HEK293 (cell line): ENCODE measurements around the gene MAN2B2.

Experiments used
- CTCF ChIA-PET: fragments of 350-600 bp; formaldehyde crosslinking; extraction: SDS; loops from one replicate; lab custom pipeline; 2021; ENCODE audit warnings: antibody characterized with exemption; lab: Yijun Ruan, JAX
- POLR2A ChIA-PET: fragments of 300-600 bp; formaldehyde crosslinking; extraction: SDS; loops from one replicate; lab custom pipeline; 2020; ENCODE audit warnings: antibody characterized with exemption, inconsistent platforms; lab: Yijun Ruan, JAX
- H3K27ac ChIP-seq: fragments of 200-500 bp; sonication (Bioruptor generic); 2 replicates; pipeline ENCODE4 v1.5.1; 2014; ENCODE audit warnings: low read depth, low read length, control low read depth, inconsistent platforms; ENCODE audit errors: extremely low read depth
- H3K36me3 ChIP-seq, 2 experiments: fragments of 200-500 bp in 1 of 2; sonication (Bioruptor generic) in 1 of 2; 1 replicate in 1 of 2; 2 replicates in 1 of 2; pipeline ENCODE4 v1.5.1; 2014 to 2017; ENCODE audit warnings: inconsistent platforms in 2 of 2, low read length in 2 of 2; ENCODE audit not compliant: control insufficient read depth in 2 of 2, insufficient read depth in 1 of 2
- H3K4me1 ChIP-seq: fragments of 200-500 bp; sonication (Bioruptor generic); 2 replicates; pipeline ENCODE4 v1.5.1; 2014; ENCODE audit warnings: mild to moderate bottlenecking, low read length, inconsistent platforms; ENCODE audit not compliant: control insufficient read depth, insufficient read depth
- H3K4me3 ChIP-seq: 2 replicates; pipeline ENCODE4 v1.5.1; 2011; ENCODE audit warnings: low read depth, mild to moderate bottlenecking, control low read depth, low read length, moderate library complexity
- H3K9me3 ChIP-seq: fragments of 200-500 bp; sonication (Bioruptor generic); 2 replicates; pipeline ENCODE4 v1.5.1; 2014; ENCODE audit warnings: low read depth, low read length, inconsistent platforms; ENCODE audit not compliant: control insufficient read depth, insufficient read depth
- BCL11B ChIP-seq: fragments of 450-650 bp; formaldehyde crosslinking; IDR thresholded peaks from 2 replicates; pipeline ENCODE4 v1.5.1; 2016; ENCODE audit warnings: low read depth, missing biosample characterization, missing genetic modification characterization
- GLI2 ChIP-seq: fragments of 450-650 bp; formaldehyde crosslinking; IDR thresholded peaks from 2 replicates; pipeline ENCODE4; 2017; ENCODE audit warnings: missing biosample characterization, missing genetic modification characterization, low read depth, borderline replicate concordance
- GLIS2 ChIP-seq: fragments of 450-650 bp; formaldehyde crosslinking; IDR thresholded peaks from 2 replicates; pipeline ENCODE4 v1.5.1; 2016; ENCODE audit warnings: missing biosample characterization, missing genetic modification characterization
- KLF1 ChIP-seq: fragments of 450-650 bp; formaldehyde crosslinking; IDR thresholded peaks from 2 replicates; pipeline ENCODE4 v1.5.1; 2016; ENCODE audit warnings: missing biosample characterization, missing genetic modification characterization
- KLF8 ChIP-seq: fragments of 450-650 bp; formaldehyde crosslinking; IDR thresholded peaks from 2 replicates; pipeline ENCODE4 v1.5.1; 2016; ENCODE audit warnings: missing biosample characterization, missing genetic modification characterization
- OSR2 ChIP-seq: fragments of 450-650 bp; formaldehyde crosslinking; IDR thresholded peaks from 2 replicates; pipeline ENCODE4 v1.5.1; 2016; ENCODE audit warnings: missing biosample characterization, missing genetic modification characterization
- WT1 ChIP-seq: fragments of 450-650 bp; formaldehyde crosslinking; IDR thresholded peaks from 2 replicates; pipeline ENCODE4 v1.5.1; 2016; ENCODE audit warnings: missing biosample characterization, missing genetic modification characterization
- YY1 ChIP-seq: fragments of 450-650 bp; formaldehyde crosslinking; IDR thresholded peaks from 2 replicates; pipeline ENCODE4 v1.5.1; 2018; ENCODE audit warnings: missing biosample characterization, missing genetic modification characterization
- ZBTB20 ChIP-seq: fragments of 450-650 bp; formaldehyde crosslinking; IDR thresholded peaks from 2 replicates; pipeline ENCODE4 v1.5.1; 2016; ENCODE audit warnings: missing biosample characterization, missing genetic modification characterization
- ZNF114 ChIP-seq: fragments of 450-650 bp; formaldehyde crosslinking; IDR thresholded peaks from 2 replicates; pipeline ENCODE4 v1.5.0; 2017; ENCODE audit warnings: missing biosample characterization, missing genetic modification characterization
- ZNF140 ChIP-seq: fragments of 450-650 bp; formaldehyde crosslinking; IDR thresholded peaks from 2 replicates; pipeline ENCODE4 v1.5.1; 2016; ENCODE audit warnings: missing biosample characterization, missing genetic modification characterization
- ZNF202 ChIP-seq: fragments of 450-650 bp; formaldehyde crosslinking; IDR thresholded peaks from 2 replicates; pipeline ENCODE4 v1.5.1; 2016; ENCODE audit warnings: missing biosample characterization, missing genetic modification characterization, borderline replicate concordance
- ZNF335 ChIP-seq: fragments of 450-650 bp; formaldehyde crosslinking; conservative IDR thresholded peaks from 2 replicates; pipeline ENCODE4 v1.5.1; 2016; ENCODE audit warnings: missing biosample characterization, missing genetic modification characterization
- ZNF433 ChIP-seq: fragments of 450-650 bp; formaldehyde crosslinking; IDR thresholded peaks from 2 replicates; pipeline ENCODE4 v1.5.1; 2016; ENCODE audit warnings: missing biosample characterization, missing genetic modification characterization, low read depth
- ZNF548 ChIP-seq: fragments of 450-650 bp; formaldehyde crosslinking; IDR thresholded peaks from 2 replicates; pipeline ENCODE4 v1.5.1; 2016; ENCODE audit warnings: missing biosample characterization, missing genetic modification characterization
- ZNF610 ChIP-seq: fragments of 450-650 bp; formaldehyde crosslinking; IDR thresholded peaks from 2 replicates; pipeline ENCODE4 v1.5.1; 2016; ENCODE audit warnings: missing biosample characterization, missing genetic modification characterization, borderline replicate concordance
- ZNF626 ChIP-seq: fragments of 450-650 bp; sonication (Bioruptor Pico); formaldehyde crosslinking; IDR thresholded peaks from 2 replicates; pipeline ENCODE4 v1.5.1; 2018; ENCODE audit warnings: missing biosample characterization, missing genetic modification characterization, inconsistent platforms
- ZNF629 ChIP-seq: fragments of 450-650 bp; formaldehyde crosslinking; IDR thresholded peaks from 2 replicates; pipeline ENCODE4 v1.5.1; 2017; ENCODE audit warnings: missing biosample characterization, missing genetic modification characterization
- ZNF677 ChIP-seq: fragments of 450-650 bp; IDR thresholded peaks from 2 replicates; pipeline ENCODE4 v1.5.0; 2018; ENCODE audit warnings: missing biosample characterization, mild to moderate bottlenecking, missing genetic modification characterization, moderate library complexity
- TF ChIP-seq, protein P1 (sequence below): fragments of 450-650 bp; formaldehyde crosslinking; IDR thresholded peaks from 2 replicates; pipeline ENCODE4 v1.5.1; 2016; ENCODE audit warnings: missing biosample characterization, missing genetic modification characterization, borderline replicate concordance
- TF ChIP-seq, protein P2 (sequence below): fragments of 450-650 bp; formaldehyde crosslinking; IDR thresholded peaks from 2 replicates; pipeline ENCODE4 v1.5.1; 2016; ENCODE audit warnings: missing biosample characterization, missing genetic modification characterization
- TF ChIP-seq, protein P3 (sequence below): fragments of 450-650 bp; formaldehyde crosslinking; IDR thresholded peaks from 2 replicates; pipeline ENCODE4 v1.5.1; 2016; ENCODE audit warnings: missing biosample characterization, missing genetic modification characterization
- TF ChIP-seq, protein P4 (sequence below): fragments of 450-650 bp; IDR thresholded peaks from 2 replicates; pipeline ENCODE4 v1.5.1; 2018; ENCODE audit warnings: missing biosample characterization, missing genetic modification characterization
- TF ChIP-seq, protein P5 (sequence below): fragments of 450-650 bp; formaldehyde crosslinking; IDR thresholded peaks from 2 replicates; pipeline ENCODE4 v1.5.1; 2016; ENCODE audit warnings: missing biosample characterization, missing genetic modification characterization
- TF ChIP-seq, protein P6 (sequence below): fragments of 450-650 bp; formaldehyde crosslinking; IDR thresholded peaks from 2 replicates; pipeline ENCODE4 v1.5.1; 2017; ENCODE audit warnings: missing biosample characterization, missing genetic modification characterization
- TF ChIP-seq, protein P7 (sequence below): fragments of 450-650 bp; formaldehyde crosslinking; IDR thresholded peaks from 2 replicates; pipeline ENCODE4 v1.5.1; 2016; ENCODE audit warnings: missing biosample characterization, missing genetic modification characterization

Gene MAN2B2

DNA sequence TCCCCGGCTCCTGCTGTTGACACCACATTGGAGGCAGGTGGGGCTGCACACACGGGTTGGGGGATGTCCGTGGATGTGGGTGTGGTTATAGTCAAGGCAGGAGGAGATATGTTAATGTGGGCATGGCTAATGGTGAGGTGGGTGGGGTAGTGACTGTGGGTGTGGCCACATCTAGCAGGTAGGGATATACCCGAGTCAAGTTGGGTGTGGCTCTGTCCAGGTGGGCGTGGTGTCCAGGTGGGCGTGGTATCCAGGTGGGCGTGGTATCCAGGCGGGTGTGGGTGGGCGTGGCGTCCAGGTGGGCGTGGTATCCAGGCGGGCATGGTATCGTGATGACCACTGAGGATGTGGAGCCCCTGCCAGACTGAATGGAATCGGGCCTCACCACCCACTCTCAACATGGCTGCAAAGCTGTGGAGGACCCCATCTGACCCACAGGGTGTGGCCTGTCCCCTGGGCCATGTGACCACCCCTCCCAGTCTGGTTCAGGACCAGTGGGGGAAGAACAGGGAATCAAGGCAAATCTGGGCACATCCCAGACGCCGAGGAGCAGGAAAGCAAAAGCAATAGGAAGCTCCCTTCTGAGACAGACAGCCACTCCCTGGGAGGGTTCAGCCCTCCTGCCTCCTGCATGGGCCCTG is 21.0 kb downstream of the MAN2B2 start (continued):
- TF ChIP-seq ZNF335 (no peak), ZNF626 (tag by site-specific recombination) (no peak), KLF8 (tag by site-specific recombination) (peak; percentile 99), ZNF114 (tag by site-specific recombination) (no peak), ZBTB20 (tag by site-specific recombination) (no peak), ZNF610 (no peak), ZNF548 (tag by site-specific recombination) (no peak), ZNF677 (no peak), WT1 (tag by site-specific recombination) (no peak), ZNF629 (no peak), KLF1 (tag by site-specific recombination) (peak; percentile 100)
- TF ChIP-seq, protein P1, sequence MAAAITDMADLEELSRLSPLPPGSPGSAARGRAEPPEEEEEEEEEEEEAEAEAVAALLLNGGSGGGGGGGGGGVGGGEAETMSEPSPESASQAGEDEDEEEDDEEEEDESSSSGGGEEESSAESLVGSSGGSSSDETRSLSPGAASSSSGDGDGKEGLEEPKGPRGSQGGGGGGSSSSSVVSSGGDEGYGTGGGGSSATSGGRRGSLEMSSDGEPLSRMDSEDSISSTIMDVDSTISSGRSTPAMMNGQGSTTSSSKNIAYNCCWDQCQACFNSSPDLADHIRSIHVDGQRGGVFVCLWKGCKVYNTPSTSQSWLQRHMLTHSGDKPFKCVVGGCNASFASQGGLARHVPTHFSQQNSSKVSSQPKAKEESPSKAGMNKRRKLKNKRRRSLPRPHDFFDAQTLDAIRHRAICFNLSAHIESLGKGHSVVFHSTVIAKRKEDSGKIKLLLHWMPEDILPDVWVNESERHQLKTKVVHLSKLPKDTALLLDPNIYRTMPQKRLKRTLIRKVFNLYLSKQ (tag by site-specific recombination) = no peak

DNA sequence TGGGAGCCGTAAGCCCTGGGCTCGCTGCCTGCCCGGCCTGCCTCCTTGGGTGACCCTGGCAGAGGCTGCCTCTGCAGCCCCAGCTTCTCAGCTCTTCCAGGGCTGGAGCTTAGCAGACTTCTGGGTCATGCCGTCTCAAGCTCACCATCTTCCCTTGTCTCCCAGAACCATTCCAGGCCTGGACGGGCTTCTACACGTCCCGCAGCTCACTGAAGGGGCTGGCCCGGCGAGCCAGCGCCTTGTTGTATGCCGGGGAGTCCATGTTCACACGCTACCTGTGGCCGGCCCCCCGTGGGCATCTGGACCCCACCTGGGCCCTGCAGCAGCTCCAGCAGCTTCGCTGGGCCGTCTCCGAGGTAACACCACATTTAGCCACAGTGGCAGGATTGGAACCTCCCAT is 22.0 kb downstream of the MAN2B2 start:
- Histone ChIP-seq H3K27ac (no peak overlapping the region), H3K36me3 (no peaks in the 10 kb centered on the region), H3K4me1 (no peaks in the 10 kb centered on the region), H3K4me3 (no peak overlapping the region), H3K9me3 (no peaks in the 10 kb centered on the region)
- TF ChIP-seq GLIS2 (tag by site-specific recombination) = no peak
- TF ChIP-seq YY1 = no peak
- TF ChIP-seq, protein P2, sequence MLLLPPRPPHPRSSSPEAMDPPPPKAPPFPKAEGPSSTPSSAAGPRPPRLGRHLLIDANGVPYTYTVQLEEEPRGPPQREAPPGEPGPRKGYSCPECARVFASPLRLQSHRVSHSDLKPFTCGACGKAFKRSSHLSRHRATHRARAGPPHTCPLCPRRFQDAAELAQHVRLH = no peak
- no peak for TF ChIP-seq OSR2 (tag by site-specific recombination)
- TF ChIP-seq ZNF140 (tag by site-specific recombination) = no peak
- TF ChIP-seq, protein P3, sequence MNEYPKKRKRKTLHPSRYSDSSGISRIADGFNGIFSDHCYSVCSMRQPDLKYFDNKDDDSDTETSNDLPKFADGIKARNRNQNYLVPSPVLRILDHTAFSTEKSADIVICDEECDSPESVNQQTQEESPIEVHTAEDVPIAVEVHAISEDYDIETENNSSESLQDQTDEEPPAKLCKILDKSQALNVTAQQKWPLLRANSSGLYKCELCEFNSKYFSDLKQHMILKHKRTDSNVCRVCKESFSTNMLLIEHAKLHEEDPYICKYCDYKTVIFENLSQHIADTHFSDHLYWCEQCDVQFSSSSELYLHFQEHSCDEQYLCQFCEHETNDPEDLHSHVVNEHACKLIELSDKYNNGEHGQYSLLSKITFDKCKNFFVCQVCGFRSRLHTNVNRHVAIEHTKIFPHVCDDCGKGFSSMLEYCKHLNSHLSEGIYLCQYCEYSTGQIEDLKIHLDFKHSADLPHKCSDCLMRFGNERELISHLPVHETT (tag by site-specific recombination) = no peak
- TF ChIP-seq ZNF433 (tag by site-specific recombination) = no peak
- TF ChIP-seq, protein P4, sequence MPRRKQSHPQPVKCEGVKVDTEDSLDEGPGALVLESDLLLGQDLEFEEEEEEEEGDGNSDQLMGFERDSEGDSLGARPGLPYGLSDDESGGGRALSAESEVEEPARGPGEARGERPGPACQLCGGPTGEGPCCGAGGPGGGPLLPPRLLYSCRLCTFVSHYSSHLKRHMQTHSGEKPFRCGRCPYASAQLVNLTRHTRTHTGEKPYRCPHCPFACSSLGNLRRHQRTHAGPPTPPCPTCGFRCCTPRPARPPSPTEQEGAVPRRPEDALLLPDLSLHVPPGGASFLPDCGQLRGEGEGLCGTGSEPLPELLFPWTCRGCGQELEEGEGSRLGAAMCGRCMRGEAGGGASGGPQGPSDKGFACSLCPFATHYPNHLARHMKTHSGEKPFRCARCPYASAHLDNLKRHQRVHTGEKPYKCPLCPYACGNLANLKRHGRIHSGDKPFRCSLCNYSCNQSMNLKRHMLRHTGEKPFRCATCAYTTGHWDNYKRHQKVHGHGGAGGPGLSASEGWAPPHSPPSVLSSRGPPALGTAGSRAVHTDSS = no peak
- ChIA-PET POLR2A (no interaction called here), CTCF (interaction anchor here (0.7 kb wide), 2 partner anchors 49 to 328 kb away, joined by 3 read pairs; no protein-coding TSS in a partner anchor)

DNA sequence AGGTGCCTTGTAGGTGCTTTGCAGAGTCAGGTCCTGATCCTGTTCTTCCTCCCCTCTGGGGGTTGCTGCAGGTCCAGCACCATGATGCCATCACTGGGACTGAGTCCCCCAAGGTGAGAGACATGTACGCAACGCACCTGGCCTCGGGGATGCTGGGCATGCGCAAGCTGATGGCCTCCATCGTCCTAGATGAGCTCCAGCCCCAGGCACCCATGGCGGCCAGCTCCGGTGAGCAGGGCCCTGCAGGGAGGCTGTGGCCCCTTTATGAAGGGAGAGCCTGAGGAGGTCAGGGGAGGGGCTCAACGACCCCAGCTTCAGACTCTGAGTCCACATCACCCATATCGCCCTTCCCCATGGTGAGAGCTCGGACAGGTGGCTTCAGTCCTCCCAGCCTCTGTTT is 23.1 kb downstream of the MAN2B2 start:
- POLR2A ChIA-PET = no interaction called here
- CTCF ChIA-PET = no interaction called here
- Histone ChIP-seq H3K27ac (no peak overlapping the region), H3K9me3 (no peaks in the 10 kb centered on the region), H3K36me3 (no peaks in the 10 kb centered on the region), H3K4me1 (no peaks in the 10 kb centered on the region), H3K4me3 (no peak overlapping the region)
- TF ChIP-seq ZNF626 (tag by site-specific recombination) (no peak), ZNF202 (tag by site-specific recombination) (no peak), GLI2 (tag by site-specific recombination) (no peak), BCL11B (tag by site-specific recombination) (no peak)
- TF ChIP-seq, protein P5, sequence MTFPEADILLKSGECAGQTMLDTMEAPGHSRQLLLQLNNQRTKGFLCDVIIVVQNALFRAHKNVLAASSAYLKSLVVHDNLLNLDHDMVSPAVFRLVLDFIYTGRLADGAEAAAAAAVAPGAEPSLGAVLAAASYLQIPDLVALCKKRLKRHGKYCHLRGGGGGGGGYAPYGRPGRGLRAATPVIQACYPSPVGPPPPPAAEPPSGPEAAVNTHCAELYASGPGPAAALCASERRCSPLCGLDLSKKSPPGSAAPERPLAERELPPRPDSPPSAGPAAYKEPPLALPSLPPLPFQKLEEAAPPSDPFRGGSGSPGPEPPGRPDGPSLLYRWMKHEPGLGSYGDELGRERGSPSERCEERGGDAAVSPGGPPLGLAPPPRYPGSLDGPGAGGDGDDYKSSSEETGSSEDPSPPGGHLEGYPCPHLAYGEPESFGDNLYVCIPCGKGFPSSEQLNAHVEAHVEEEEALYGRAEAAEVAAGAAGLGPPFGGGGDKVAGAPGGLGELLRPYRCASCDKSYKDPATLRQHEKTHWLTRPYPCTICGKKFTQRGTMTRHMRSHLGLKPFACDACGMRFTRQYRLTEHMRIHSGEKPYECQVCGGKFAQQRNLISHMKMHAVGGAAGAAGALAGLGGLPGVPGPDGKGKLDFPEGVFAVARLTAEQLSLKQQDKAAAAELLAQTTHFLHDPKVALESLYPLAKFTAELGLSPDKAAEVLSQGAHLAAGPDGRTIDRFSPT (tag by site-specific recombination) = no peak
- TF ChIP-seq, protein P6, sequence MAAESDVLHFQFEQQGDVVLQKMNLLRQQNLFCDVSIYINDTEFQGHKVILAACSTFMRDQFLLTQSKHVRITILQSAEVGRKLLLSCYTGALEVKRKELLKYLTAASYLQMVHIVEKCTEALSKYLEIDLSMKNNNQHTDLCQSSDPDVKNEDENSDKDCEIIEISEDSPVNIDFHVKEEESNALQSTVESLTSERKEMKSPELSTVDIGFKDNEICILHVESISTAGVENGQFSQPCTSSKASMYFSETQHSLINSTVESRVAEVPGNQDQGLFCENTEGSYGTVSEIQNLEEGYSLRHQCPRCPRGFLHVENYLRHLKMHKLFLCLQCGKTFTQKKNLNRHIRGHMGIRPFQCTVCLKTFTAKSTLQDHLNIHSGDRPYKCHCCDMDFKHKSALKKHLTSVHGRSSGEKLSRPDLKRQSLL (tag by site-specific recombination) = no peak
- TF ChIP-seq, protein P7, sequence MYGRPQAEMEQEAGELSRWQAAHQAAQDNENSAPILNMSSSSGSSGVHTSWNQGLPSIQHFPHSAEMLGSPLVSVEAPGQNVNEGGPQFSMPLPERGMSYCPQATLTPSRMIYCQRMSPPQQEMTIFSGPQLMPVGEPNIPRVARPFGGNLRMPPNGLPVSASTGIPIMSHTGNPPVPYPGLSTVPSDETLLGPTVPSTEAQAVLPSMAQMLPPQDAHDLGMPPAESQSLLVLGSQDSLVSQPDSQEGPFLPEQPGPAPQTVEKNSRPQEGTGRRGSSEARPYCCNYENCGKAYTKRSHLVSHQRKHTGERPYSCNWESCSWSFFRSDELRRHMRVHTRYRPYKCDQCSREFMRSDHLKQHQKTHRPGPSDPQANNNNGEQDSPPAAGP (tag by site-specific recombination) = no peak
